ENCODE measurements around the gene GSE1. TPM values are rescaled to one million over a fixed set of nuclear protein-coding genes. Genes with fewer than 3 reads are reported as not detected.
A peak's percentile ranks its signal among the peaks of the same experiment; 100 is the strongest.

Gene GSE1
- total and polyA plus RNA-seq, 9 of the 15 experiments (the other 6 are each of a cell fraction or from before 2014, with no cell fraction given), result 12.2 to 244 (median 57.9) TPM

DNA sequence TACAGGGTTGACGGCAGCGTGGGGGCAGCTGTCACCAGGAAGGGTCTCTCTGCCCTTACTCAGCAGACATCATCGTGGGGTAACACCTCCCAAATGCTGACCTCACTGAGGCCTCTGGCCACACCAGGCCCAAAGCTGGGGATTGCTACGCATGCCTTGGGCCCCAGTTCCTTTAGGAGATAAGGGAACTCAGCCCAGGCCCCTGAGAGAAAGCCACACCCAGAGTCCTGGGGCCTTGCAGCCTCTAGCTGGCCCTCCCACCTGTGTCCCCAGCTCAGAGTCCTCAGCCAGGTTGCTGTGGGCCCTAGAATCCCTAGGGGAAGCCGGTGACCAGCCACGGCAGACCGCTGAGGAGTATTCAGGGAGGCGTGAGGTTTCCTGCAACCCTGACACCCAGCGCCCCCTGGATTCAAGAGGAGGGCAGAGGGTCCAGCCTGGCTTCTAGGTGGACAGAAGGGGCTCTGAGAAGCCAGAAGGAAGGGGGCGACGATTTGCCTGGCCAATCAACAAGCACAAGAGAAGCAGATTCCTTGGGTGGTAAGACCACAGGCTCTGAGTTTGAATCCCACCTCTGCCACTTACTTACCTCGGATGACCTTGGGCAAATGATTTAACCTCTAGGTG, 85.9 kb downstream of the GSE1 start (continued):
- TF ChIP-seq, protein P1, sequence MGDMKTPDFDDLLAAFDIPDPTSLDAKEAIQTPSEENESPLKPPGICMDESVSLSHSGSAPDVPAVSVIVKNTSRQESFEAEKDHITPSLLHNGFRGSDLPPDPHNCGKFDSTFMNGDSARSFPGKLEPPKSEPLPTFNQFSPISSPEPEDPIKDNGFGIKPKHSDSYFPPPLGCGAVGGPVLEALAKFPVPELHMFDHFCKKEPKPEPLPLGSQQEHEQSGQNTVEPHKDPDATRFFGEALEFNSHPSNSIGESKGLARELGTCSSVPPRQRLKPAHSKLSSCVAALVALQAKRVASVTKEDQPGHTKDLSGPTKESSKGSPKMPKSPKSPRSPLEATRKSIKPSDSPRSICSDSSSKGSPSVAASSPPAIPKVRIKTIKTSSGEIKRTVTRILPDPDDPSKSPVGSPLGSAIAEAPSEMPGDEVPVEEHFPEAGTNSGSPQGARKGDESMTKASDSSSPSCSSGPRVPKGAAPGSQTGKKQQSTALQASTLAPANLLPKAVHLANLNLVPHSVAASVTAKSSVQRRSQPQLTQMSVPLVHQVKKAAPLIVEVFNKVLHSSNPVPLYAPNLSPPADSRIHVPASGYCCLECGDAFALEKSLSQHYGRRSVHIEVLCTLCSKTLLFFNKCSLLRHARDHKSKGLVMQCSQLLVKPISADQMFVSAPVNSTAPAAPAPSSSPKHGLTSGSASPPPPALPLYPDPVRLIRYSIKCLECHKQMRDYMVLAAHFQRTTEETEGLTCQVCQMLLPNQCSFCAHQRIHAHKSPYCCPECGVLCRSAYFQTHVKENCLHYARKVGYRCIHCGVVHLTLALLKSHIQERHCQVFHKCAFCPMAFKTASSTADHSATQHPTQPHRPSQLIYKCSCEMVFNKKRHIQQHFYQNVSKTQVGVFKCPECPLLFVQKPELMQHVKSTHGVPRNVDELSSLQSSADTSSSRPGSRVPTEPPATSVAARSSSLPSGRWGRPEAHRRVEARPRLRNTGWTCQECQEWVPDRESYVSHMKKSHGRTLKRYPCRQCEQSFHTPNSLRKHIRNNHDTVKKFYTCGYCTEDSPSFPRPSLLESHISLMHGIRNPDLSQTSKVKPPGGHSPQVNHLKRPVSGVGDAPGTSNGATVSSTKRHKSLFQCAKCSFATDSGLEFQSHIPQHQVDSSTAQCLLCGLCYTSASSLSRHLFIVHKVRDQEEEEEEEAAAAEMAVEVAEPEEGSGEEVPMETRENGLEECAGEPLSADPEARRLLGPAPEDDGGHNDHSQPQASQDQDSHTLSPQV (IDR thresholded peaks at IDR 0.05), result 0 out of 2 replicates have a peak, but pooled peaks have one; percentile 29
- TF ChIP-seq CREB1 (IDR thresholded peaks at IDR 0.05) (no peak), CREB1 (CRISPR knock-in tag; IDR thresholded peaks at IDR 0.05) (0 out of 2 replicates have a peak, but pooled peaks have one; percentile 21), JUND (IDR thresholded peaks at IDR 0.05; ENCODE audit: borderline replicate concordance, low read depth, low read length) (peak; percentile 37), JUND (tag; IDR thresholded peaks at IDR 0.05; ENCODE audit: borderline replicate concordance, low read depth, low read length) (no peak; the same call in 2 of the 3 replicates), GATA2 (CRISPR knock-in tag; IDR thresholded peaks at IDR 0.05) (0 out of 2 replicates have a peak, but pooled peaks have one; percentile 13), L3MBTL2 (IDR thresholded peaks at IDR 0.05) (peak; percentile 86), ZFX (CRISPR knock-in tag; IDR thresholded peaks at IDR 0.05) (peak; percentile 72)
